GM12878 (cell line): ENCODE measurements around the gene FMN2.

ENCODE experiments used
- ATF7 ChIP-seq: fragments of 450-650 bp; IDR thresholded peaks from 2 replicates; pipeline ENCODE4 v1.6.1; 2016; ENCODE audit warnings: low read depth, mild to moderate bottlenecking
- EED ChIP-seq: sonication (generic); IDR thresholded peaks from 2 replicates; pipeline ENCODE4 v1.6.1; 2016; ENCODE audit warnings: antibody characterized with exemption, low read depth
- EP300 ChIP-seq, 2 experiments: fragments of 150-350 bp in 1 of 2; IDR thresholded peaks; 2 replicates each; pipeline ENCODE4 v1.6.1; 2011 to 2012; ENCODE audit warnings: low read depth in 2 of 2, low read length in 2 of 2, borderline replicate concordance in 1 of 2, improper control_type of control experiment in 1 of 2, inconsistent platforms in 1 of 2; ENCODE audit not compliant: control insufficient read depth in 1 of 2
- POLR2A ChIP-seq: IDR thresholded peaks from 2 replicates; pipeline ENCODE4 v1.6.1; 2011; ENCODE audit warnings: low read depth, mild to moderate bottlenecking, low read length
- SUZ12 ChIP-seq: fragments of 200-600 bp; sonication (generic); IDR thresholded peaks from one replicate; pipeline ENCODE4 v1.6.1; 2018; ENCODE audit warnings: antibody characterized with exemption, mild to moderate bottlenecking; ENCODE audit not compliant: unreplicated experiment
- TF ChIP-seq, protein P1 (sequence below): fragments of 450-650 bp; IDR thresholded peaks from 2 replicates; pipeline ENCODE4 v1.6.1; 2014; ENCODE audit warnings: mild to moderate bottlenecking
- TF ChIP-seq, protein P2 (sequence below): IDR thresholded peaks from 2 replicates; pipeline ENCODE4 v1.6.1; 2012; ENCODE audit warnings: mild to moderate bottlenecking, low read depth, low read length
- TF ChIP-seq, protein P3 (sequence below): fragments of 450-650 bp; formaldehyde crosslinking; IDR thresholded peaks from 2 replicates; pipeline ENCODE4 v1.4.0; 2020; ENCODE audit warnings: mild to moderate bottlenecking, moderate library complexity
- TF ChIP-seq, protein P4 (sequence below), 3 experiments: IDR thresholded peaks in 2 of 3; conservative IDR thresholded peaks in 1 of 3; 2 replicates each; pipeline ENCODE4 v1.5.1; 2011; ENCODE audit warnings: low read depth in 3 of 3, low read length in 3 of 3, mild to moderate bottlenecking in 3 of 3, control low read depth in 2 of 3, moderate library complexity in 2 of 3, inconsistent platforms in 1 of 3, mixed read lengths in 1 of 3; ENCODE audit not compliant: control insufficient read depth in 2 of 3, insufficient read depth in 1 of 3; ENCODE audit errors: extremely low read depth in 1 of 3

DNA sequence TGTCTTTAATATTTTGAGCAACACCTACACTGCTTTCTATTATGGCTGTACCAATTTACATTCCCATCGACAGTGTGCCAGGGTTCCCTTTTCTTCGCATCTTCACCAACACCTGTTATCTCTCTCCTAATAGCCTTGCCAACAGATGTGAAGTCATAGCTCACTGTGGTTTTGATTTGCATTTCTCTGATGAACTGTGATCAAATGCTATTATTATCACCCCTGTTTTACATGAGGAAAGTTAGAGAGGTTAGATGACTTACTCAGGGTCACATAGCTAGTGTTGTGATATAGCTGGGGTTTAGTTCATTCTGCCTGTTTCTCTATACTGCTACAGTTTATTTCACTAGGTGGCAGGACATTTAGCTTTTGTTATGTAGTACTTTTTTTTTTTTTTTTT is 204.1 kb downstream of the FMN2 start:
- no peak for TF ChIP-seq ATF7
- TF ChIP-seq, protein P1, sequence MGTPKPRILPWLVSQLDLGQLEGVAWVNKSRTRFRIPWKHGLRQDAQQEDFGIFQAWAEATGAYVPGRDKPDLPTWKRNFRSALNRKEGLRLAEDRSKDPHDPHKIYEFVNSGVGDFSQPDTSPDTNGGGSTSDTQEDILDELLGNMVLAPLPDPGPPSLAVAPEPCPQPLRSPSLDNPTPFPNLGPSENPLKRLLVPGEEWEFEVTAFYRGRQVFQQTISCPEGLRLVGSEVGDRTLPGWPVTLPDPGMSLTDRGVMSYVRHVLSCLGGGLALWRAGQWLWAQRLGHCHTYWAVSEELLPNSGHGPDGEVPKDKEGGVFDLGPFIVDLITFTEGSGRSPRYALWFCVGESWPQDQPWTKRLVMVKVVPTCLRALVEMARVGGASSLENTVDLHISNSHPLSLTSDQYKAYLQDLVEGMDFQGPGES = no peak
- TF ChIP-seq EP300 (IDR thresholded peaks at IDR 0.05; ENCODE audit: borderline replicate concordance in 1 of 2, control insufficient read depth in 1 of 2, low read depth in 2 of 2, low read length in 2 of 2) = no peak
- TF ChIP-seq POLR2A = no peak
- TF ChIP-seq, protein P2, sequence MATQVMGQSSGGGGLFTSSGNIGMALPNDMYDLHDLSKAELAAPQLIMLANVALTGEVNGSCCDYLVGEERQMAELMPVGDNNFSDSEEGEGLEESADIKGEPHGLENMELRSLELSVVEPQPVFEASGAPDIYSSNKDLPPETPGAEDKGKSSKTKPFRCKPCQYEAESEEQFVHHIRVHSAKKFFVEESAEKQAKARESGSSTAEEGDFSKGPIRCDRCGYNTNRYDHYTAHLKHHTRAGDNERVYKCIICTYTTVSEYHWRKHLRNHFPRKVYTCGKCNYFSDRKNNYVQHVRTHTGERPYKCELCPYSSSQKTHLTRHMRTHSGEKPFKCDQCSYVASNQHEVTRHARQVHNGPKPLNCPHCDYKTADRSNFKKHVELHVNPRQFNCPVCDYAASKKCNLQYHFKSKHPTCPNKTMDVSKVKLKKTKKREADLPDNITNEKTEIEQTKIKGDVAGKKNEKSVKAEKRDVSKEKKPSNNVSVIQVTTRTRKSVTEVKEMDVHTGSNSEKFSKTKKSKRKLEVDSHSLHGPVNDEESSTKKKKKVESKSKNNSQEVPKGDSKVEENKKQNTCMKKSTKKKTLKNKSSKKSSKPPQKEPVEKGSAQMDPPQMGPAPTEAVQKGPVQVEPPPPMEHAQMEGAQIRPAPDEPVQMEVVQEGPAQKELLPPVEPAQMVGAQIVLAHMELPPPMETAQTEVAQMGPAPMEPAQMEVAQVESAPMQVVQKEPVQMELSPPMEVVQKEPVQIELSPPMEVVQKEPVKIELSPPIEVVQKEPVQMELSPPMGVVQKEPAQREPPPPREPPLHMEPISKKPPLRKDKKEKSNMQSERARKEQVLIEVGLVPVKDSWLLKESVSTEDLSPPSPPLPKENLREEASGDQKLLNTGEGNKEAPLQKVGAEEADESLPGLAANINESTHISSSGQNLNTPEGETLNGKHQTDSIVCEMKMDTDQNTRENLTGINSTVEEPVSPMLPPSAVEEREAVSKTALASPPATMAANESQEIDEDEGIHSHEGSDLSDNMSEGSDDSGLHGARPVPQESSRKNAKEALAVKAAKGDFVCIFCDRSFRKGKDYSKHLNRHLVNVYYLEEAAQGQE = no peak
- TF ChIP-seq, protein P3, sequence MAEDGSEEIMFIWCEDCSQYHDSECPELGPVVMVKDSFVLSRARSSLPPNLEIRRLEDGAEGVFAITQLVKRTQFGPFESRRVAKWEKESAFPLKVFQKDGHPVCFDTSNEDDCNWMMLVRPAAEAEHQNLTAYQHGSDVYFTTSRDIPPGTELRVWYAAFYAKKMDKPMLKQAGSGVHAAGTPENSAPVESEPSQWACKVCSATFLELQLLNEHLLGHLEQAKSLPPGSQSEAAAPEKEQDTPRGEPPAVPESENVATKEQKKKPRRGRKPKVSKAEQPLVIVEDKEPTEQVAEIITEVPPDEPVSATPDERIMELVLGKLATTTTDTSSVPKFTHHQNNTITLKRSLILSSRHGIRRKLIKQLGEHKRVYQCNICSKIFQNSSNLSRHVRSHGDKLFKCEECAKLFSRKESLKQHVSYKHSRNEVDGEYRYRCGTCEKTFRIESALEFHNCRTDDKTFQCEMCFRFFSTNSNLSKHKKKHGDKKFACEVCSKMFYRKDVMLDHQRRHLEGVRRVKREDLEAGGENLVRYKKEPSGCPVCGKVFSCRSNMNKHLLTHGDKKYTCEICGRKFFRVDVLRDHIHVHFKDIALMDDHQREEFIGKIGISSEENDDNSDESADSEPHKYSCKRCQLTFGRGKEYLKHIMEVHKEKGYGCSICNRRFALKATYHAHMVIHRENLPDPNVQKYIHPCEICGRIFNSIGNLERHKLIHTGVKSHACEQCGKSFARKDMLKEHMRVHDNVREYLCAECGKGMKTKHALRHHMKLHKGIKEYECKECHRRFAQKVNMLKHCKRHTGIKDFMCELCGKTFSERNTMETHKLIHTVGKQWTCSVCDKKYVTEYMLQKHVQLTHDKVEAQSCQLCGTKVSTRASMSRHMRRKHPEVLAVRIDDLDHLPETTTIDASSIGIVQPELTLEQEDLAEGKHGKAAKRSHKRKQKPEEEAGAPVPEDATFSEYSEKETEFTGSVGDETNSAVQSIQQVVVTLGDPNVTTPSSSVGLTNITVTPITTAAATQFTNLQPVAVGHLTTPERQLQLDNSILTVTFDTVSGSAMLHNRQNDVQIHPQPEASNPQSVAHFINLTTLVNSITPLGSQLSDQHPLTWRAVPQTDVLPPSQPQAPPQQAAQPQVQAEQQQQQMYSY (CRISPR knock-in tag) = no peak
- TF ChIP-seq, protein P4, sequence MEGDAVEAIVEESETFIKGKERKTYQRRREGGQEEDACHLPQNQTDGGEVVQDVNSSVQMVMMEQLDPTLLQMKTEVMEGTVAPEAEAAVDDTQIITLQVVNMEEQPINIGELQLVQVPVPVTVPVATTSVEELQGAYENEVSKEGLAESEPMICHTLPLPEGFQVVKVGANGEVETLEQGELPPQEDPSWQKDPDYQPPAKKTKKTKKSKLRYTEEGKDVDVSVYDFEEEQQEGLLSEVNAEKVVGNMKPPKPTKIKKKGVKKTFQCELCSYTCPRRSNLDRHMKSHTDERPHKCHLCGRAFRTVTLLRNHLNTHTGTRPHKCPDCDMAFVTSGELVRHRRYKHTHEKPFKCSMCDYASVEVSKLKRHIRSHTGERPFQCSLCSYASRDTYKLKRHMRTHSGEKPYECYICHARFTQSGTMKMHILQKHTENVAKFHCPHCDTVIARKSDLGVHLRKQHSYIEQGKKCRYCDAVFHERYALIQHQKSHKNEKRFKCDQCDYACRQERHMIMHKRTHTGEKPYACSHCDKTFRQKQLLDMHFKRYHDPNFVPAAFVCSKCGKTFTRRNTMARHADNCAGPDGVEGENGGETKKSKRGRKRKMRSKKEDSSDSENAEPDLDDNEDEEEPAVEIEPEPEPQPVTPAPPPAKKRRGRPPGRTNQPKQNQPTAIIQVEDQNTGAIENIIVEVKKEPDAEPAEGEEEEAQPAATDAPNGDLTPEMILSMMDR (IDR thresholded peaks at IDR 0.05 in 2 of 3, conservative IDR thresholded peaks at IDR 0.05 in 1 of 3; ENCODE audit: control insufficient read depth in 2 of 3, extremely low read depth in 1 of 3, insufficient read depth in 1 of 3, low read depth in 3 of 3, low read length in 3 of 3) = no peak
- TF ChIP-seq EED = no peak
- TF ChIP-seq SUZ12 = no peak
